Thymus (tissue), 11 donors: ENCODE data around the gene NPDC1. TPM values are rescaled to one million over a fixed set of nuclear protein-coding genes. Genes with fewer than 3 reads are reported as not detected.
"Not testable (repeated sequence)": the region's sequence is repeated elsewhere in the genome, so short reads cannot be mapped to it uniquely, and the experiment has no call there.

Experiments used
- DNase-seq, 9 donors: peaks; one replicate each; pipeline ENCODE4 v3.0.0-alpha.2; 2013; ENCODE audit warnings: low spot score in 9 of 9, low read depth in 6 of 9, missing footprints in 1 of 9
- H3K27ac ChIP-seq, 2 donors: one replicate each; pipeline ENCODE4 v1.5.1; 2013; ENCODE audit warnings: control low read depth in 1 of 2, low read depth in 1 of 2, low read length in 1 of 2, mild to moderate bottlenecking in 1 of 2, moderate library complexity in 1 of 2
- H3K27me3 ChIP-seq, 2 donors: one replicate each; pipeline ENCODE4 v1.5.1; 2013; ENCODE audit warnings: low read length in 1 of 2; ENCODE audit not compliant: control insufficient read depth in 2 of 2, insufficient read depth in 1 of 2
- H3K36me3 ChIP-seq, 2 donors: one replicate each; pipeline ENCODE4 v1.5.1; 2013; ENCODE audit warnings: low read length in 1 of 2, mild to moderate bottlenecking in 1 of 2, moderate library complexity in 1 of 2; ENCODE audit not compliant: control insufficient read depth in 2 of 2, insufficient read depth in 2 of 2
- H3K4me1 ChIP-seq, 2 donors: one replicate each; pipeline ENCODE4 v1.5.1; 2013; ENCODE audit warnings: low read length in 2 of 2; ENCODE audit not compliant: control insufficient read depth in 2 of 2, insufficient read depth in 2 of 2
- H3K4me3 ChIP-seq, 2 donors: one replicate each; pipeline ENCODE4 v1.5.1; 2013; ENCODE audit warnings: low read length in 2 of 2, control low read depth in 1 of 2, mild to moderate bottlenecking in 1 of 2
- H3K9me3 ChIP-seq, 2 donors: one replicate each; pipeline ENCODE4 v1.5.1; 2013; ENCODE audit warnings: low read length in 1 of 2, mild to moderate bottlenecking in 1 of 2; ENCODE audit not compliant: control insufficient read depth in 2 of 2, insufficient read depth in 1 of 2
- WGBS: extraction: QIAGEN DNeasy Blood & Tissue Kit; methylation state at CpG from one replicate; pipeline ENCODE4 v1.1.7; 2013; 5-methylcytosine and 5-hydroxymethylcytosine counted together
- polyA plus RNA-seq: library from polyadenylated mRNA; stranded (reverse); fragments of 200-250 nt; gene quantifications from one replicate; pipeline ENCODE4 v1.2.3, GENCODE V29; 2013
- total RNA-seq: library from RNA; stranded (reverse); fragments of 120-200 nt; gene quantifications from one replicate; pipeline ENCODE4 v1.2.4, GENCODE V29; 2013
- donor health status: healthy.

The NPDC1 gene
- total and polyA plus RNA-seq, 2 donors = 4.8 to 71.1 TPM

DNA sequence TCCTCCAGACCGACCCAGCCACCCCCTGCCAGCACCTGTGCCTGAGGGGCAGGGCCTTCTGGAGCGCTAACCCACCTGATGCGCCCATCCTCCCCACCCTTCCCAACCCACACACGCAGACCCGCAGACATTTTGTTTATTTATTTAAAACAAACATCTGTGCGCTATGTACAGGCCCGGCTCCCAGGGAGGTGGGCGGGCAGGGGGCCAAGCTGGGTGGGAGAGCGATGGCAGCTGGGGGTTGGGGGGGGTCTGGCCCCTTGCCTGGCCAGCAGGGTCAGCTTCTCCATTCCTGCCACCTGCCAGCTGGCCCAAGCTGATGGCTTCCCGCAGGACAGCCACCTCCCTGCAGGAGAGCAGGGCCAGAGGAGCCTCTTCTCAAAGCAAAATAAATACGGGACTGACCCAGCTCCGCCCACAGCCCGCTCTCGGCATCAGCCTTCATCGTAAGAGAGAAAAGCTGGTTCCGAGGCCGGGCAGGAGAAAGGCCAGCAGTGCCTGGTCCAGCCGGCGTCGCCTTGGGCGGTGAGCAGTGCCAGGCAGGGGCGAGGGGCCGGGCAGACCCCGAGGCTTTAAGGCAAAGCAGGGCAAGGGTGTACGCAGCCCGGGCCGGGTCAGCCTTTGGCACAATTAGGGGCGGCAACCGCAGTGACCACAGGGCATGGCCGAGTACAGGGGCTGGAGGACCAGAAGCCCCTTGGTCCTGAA is 38.7 kb downstream of the NPDC1 start:
- Histone ChIP-seq H3K9me3 (peaks cover 0 to 5% of the 10 kb centered on the region in 2 donors), H3K27me3 (peaks cover 0 to 4% of the 10 kb centered on the region in 2 donors), H3K4me3 (no peak overlapping the region), H3K27ac (no peak overlapping the region), H3K36me3 (peaks cover 0 to 8% of the 10 kb centered on the region in 2 donors), H3K4me1 (no peaks in the 10 kb centered on the region)
- DNase-seq = no peak
- WGBS = 95% methylated on average over 30 of the region's 30 CpGs

DNA sequence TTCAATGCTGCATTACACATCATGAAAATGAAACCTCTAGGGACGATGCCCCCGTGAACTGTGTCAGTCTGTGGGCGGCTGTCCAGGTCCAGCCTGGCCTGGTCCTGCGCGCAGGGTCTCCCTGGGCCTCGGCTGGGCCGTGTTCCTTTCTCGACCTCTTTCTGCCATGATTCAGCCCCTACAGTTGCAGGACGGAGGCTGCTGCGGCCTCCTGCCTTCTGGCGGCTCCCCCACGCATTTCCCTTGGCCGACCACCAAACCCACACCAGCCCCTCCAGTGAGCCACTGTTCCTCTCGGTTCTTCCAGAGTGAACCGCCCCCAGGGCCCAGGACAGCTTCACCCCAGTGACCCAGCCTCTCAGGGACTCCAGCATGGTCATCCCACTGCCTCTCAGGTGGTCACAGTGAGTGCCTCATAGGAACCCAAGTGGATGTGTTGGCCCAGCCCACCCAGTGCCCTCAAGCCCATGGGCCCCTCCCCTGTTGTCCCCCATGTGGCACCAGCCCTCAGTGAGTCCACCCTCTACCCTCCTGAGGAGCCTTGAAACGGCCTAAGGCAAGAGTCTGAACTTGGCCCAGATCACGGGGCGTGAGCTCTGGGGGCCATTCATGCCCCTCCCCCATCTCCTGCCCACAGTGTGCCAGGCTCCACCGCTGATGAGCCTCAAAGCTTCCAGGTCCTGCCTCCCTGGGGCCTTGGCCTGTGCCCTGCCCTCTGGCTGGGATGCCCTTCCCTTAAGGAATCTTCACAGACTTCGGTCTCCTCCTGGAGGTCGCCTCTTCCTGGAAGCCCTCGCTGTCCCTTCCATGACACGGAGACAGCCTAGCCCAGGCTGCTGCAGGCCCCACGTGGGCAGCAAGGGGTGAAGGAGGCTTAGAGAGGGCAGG is 39.6 kb downstream of the NPDC1 start:
- Histone ChIP-seq H3K27ac (no peak overlapping the region), H3K4me1 (no peaks in the 10 kb centered on the region), H3K27me3 (peaks cover 0 to 4% of the 10 kb centered on the region in 2 donors), H3K36me3 (peaks cover 0 to 6% of the 10 kb centered on the region in 2 donors), H3K4me3 (no peak overlapping the region), H3K9me3 (peaks cover 0 to 5% of the 10 kb centered on the region in 2 donors)
- no peak for DNase-seq
- 60% methylated on average over 24 of the region's 24 CpGs for whole genome bisulfite sequencing

DNA sequence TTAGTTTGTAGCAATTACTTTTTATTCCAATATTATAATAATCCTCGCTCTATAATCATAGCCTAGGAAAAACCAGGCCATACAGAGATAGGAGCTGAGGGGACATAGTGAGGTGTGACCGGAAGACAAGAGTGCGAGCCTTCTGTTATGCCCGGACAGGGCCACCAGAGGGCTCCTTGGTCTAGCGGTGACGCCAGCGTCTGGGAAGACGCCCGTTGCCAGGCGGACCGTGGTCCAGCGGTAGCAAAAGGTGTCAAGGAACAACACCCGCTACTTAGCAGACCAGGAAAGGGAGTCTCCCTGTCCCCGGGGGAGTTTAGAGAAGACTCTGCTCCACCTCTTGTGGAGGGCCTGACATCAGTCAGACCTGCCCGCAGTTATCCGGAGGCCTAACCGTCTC is 41.7 kb downstream of the NPDC1 start:
- H3K4me3 ChIP-seq, DNase-seq, H3K4me1 ChIP-seq, H3K27me3 ChIP-seq, H3K27ac ChIP-seq, H3K36me3 ChIP-seq, H3K9me3 ChIP-seq: not testable (repeated sequence)
- WGBS = 64% methylated on average over 17 of the region's 17 CpGs

DNA sequence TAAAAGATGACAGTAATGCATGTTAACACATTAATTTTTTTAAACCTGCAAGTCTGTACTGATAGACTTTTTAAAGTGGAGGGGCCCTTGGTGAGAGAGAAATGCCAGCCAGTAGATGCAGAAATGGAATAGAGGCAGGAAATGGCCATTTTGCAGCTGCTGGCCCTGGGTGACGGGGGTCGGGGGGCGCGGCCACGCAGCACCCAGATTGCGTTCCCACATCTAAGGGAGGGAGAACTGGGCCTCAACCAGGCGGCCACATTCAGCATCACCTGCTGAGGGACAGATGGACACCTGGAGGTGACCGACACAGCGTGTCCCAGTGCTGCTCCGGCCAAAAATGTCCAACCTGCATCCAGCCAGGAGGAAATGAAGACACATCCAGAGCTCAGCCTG is 43.3 kb downstream of the NPDC1 start:
- Histone ChIP-seq H3K27ac (no peak overlapping the region), H3K36me3 (no peaks in the 10 kb centered on the region), H3K4me1 (peaks cover under 1 to 10% of the 10 kb centered on the region in 2 donors), H3K4me3 (no peak overlapping the region), H3K9me3 (peaks cover 0 to 9% of the 10 kb centered on the region in 2 donors), H3K27me3 (peaks cover 7 to 18% of the 10 kb centered on the region in 2 donors)
- WGBS = 94% methylated on average over 10 of the region's 10 CpGs
- DNase-seq = no peak

DNA sequence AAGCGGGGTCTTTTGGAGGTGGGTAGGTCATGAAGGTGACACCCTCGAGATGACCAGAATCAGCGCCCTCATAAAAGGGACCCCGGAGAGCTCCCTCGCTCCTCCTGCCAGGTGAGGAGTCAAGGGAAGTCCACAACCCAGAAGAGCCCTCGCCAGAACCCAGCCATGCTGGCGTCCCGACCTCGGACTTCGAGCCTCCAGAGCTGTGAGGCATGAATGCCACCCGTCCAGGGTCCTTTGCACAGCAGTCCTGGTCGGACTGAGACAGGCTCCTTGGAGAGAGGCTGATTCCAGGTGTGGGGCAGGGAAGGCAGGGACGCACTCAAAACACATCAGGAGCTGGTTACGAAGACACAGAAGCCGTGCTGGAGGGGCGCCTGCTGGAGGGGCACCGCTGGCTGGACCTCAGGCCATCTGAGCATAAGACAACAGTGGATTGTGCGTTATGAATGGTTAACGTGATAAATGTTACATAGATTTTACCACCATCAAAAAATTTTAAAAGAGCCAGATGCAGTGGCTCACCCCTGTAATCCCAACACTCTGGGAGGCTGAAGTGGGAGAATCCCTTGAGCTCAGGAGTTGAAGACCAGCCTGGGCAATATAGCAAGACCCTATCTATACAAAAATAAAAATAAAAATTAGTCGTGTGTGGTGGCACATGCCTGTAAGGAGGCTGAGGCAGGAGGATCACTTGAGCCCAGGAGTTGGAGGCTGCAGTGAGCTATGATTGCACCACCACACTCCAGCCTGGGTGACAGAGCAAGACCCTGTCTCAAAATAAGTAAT is 43.9 kb downstream of the NPDC1 start:
- H3K36me3 ChIP-seq = no peaks in the 10 kb centered on the region
- H3K4me3 ChIP-seq = no peak overlapping the region
- 96% methylated on average over 20 of the region's 20 CpGs for WGBS
- peaks cover 10 to 24% of the 10 kb centered on the region in 2 donors for H3K27me3 ChIP-seq
- DNase-seq = no peak
- peaks cover 0 to 15% of the 10 kb centered on the region in 2 donors for H3K9me3 ChIP-seq
- H3K4me1 ChIP-seq = peaks cover 5 to 16% of the 10 kb centered on the region in 2 donors
- no peak overlapping the region for H3K27ac ChIP-seq

DNA sequence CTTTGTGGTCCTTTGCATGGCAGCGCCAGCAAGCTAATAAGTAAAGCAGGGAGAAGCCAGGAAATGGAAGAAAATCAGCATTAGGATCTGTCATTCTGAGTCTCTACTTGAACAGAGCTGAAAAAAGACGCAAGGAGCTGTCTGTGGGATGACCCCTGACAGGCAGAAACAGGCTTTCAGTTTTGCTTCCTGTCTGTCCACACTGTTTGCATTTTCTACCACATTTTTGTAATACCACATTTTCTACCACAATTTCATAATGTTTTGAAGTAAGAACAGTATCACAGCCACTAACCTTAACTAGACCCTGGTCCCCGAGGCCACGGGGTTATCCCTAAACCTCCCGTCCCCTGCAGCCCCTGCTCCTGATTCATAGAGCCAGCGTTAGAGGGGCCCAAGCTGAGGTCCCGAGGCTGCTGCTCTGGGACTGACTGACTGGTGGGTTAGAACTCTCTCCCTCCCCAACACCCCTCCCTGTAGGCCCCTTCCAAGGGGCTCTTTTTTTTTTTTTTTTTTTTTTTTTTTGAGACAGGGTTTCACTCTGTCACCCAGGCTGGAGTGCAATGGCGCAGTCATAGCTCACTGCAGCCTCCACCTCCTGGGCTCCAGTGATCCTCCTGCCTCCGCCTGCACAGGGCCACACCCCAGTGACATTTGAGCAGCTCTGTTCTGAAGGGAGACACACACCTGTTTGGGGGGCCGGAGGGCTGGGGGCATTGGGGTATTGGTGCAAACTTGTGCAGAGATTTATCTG is 45.6 kb downstream of the NPDC1 start:
- Histone ChIP-seq H3K9me3 (peaks cover 0 to 21% of the 10 kb centered on the region in 2 donors), H3K27me3 (peaks cover 17 to 41% of the 10 kb centered on the region in 2 donors), H3K27ac (peak overlapping the region in 1 of 2 donors; percentile 65), H3K36me3 (no peaks in the 10 kb centered on the region), H3K4me1 (peaks cover 16 to 33% of the 10 kb centered on the region in 2 donors), H3K4me3 (no peak overlapping the region)
- WGBS = 56% methylated on average over 10 of the region's 10 CpGs
- no peak for DNase-seq

DNA sequence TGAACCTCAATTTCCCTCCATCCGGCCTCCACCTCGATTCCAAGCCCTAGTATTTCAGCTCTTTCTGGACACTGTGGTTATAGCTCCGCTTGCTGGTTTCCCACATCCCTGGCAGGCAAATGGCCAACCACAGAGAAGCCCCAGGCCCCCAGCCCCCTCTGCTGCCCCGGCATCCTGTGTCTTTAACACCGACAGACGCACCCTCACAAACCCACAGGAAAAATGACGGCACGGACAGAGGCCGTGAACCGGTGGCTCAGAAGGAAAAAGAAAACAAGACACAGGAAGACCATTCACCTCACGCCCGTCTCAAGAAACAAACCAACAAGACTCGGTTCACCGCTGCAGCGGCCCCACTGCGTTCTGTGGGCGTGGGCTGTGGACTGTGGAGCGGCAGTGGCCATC is 48.1 kb downstream of the NPDC1 start:
- Histone ChIP-seq H3K9me3 (peaks cover 0 to 19% of the 10 kb centered on the region in 2 donors), H3K27me3 (peaks cover 17 to 57% of the 10 kb centered on the region in 2 donors), H3K27ac (peak overlapping the region in 1 of 2 donors; percentile 2), H3K4me3 (no peak overlapping the region), H3K4me1 (peaks cover 24 to 53% of the 10 kb centered on the region in 2 donors), H3K36me3 (peaks cover 8 to 16% of the 10 kb centered on the region in 2 donors)
- 6% methylated on average over 18 of the region's 18 CpGs for WGBS
- DNase-seq = no peak

DNA sequence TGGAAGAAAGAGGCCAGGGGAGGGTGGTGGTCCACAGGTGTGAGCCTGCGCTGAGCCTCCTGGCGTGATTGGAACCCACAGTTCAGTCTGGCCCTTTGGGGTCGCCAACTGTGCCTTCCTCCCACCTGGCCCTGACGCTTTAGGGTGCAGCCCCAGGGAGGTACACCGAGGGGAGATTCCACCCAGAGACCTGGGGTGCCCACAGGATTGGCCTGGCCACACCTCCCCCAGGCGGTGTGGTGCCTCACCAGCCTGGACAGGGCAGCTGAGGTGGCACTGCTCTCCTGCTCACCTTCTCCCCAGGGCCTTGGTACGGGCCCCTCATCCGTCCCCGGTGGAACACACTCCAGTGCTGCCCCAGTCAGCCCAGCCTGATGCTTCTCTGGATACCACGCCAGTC is 48.6 kb downstream of the NPDC1 start:
- Histone ChIP-seq H3K27me3 (peaks cover 17 to 54% of the 10 kb centered on the region in 2 donors), H3K9me3 (peaks cover 0 to 19% of the 10 kb centered on the region in 2 donors), H3K27ac (no peak overlapping the region), H3K4me1 (peaks cover 25 to 58% of the 10 kb centered on the region in 2 donors), H3K4me3 (no peak overlapping the region), H3K36me3 (peaks cover 8 to 16% of the 10 kb centered on the region in 2 donors)
- DNase-seq = no peak
- WGBS = 62% methylated on average over 10 of the region's 10 CpGs
